Left ventricle myocardium inferior (tissue), 1 donor: ENCODE measurements around the gene LDLRAD4. TPM values are rescaled to one million over a fixed set of nuclear protein-coding genes. Genes with fewer than 3 reads are reported as not detected.

ENCODE experiments used
- DNase-seq: peaks from one replicate; pipeline ENCODE4 v3.0.0-alpha.2; 2020
- H3K27ac ChIP-seq: fragments of 200-600 bp; replicated peaks from 2 replicates; pipeline ENCODE4 v1.8.0; 2021
- H3K27me3 ChIP-seq: fragments of 200-600 bp; 2 replicates; pipeline ENCODE4 v1.8.0; 2021; ENCODE audit warnings: low read depth
- H3K36me3 ChIP-seq: fragments of 200-600 bp; 2 replicates; pipeline ENCODE4 v1.8.0; 2021
- H3K4me1 ChIP-seq: fragments of 200-600 bp; 2 replicates; pipeline ENCODE4 v1.8.0; 2021
- H3K4me3 ChIP-seq: fragments of 200-600 bp; 2 replicates; pipeline ENCODE4 v1.8.0; 2021; ENCODE audit warnings: mild to moderate bottlenecking, moderate library complexity
- H3K9me3 ChIP-seq: fragments of 200-600 bp; replicated peaks from 2 replicates; pipeline ENCODE4 v1.8.0; 2021
- intact Hi-C: fragments of 100-400 bp; cut with micrococcal nuclease; formaldehyde crosslinking; loops from one replicate; pipeline ENCODE4 v1.11.0; 2022
- total RNA-seq: library from RNA; stranded (reverse); fragmentation: NEBNext Ultra II Directional; extraction: Animal tissue kit (Norgen Biotek cat#: 25700); gene quantifications from one replicate; pipeline ENCODE4 v1.2.1, GENCODE V29; 2021
- TF ChIP-seq, protein P1 (sequence below): fragments of 200-600 bp; IDR thresholded peaks from 2 replicates; pipeline ENCODE4 v1.8.0; 2021; ENCODE audit warnings: antibody characterized with exemption, mild to moderate bottlenecking, borderline replicate concordance
- donor health status: DM: no; HTN: yes; CAD: no; lungs with severe emphysema.

Gene LDLRAD4
- total RNA-seq, 1 donor from 2014 or later: 43.3 TPM

DNA sequence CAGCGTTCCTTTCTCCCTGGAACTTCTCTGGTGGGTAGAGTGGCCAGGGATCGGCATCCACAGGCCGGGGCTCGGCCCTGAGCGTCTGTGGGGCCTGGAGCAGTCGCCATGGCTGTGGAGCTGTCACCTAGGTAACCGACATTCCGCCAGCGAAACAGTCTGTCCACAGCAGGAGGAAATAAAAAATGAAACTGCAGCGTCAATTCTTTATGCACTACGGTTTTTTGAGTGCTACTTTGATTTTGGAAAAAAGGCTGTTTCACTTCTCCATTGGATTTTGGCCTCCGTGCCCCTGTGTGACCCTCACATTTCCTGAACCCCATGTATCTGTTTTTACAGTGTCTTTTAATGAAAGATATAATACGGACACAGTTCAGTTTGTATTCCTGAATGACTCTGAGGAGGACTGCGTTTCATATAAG is 163.4 kb downstream of the LDLRAD4 start:
- Histone ChIP-seq H3K9me3 (no peaks in the 10 kb centered on the region), H3K27ac (peak overlapping the region; percentile 87), H3K27me3 (no peaks in the 10 kb centered on the region), H3K36me3 (no peaks in the 10 kb centered on the region), H3K4me3 (peak overlapping the region; percentile 55), H3K4me1 (peaks cover 71% of the 10 kb centered on the region)
- TF ChIP-seq, protein P1, sequence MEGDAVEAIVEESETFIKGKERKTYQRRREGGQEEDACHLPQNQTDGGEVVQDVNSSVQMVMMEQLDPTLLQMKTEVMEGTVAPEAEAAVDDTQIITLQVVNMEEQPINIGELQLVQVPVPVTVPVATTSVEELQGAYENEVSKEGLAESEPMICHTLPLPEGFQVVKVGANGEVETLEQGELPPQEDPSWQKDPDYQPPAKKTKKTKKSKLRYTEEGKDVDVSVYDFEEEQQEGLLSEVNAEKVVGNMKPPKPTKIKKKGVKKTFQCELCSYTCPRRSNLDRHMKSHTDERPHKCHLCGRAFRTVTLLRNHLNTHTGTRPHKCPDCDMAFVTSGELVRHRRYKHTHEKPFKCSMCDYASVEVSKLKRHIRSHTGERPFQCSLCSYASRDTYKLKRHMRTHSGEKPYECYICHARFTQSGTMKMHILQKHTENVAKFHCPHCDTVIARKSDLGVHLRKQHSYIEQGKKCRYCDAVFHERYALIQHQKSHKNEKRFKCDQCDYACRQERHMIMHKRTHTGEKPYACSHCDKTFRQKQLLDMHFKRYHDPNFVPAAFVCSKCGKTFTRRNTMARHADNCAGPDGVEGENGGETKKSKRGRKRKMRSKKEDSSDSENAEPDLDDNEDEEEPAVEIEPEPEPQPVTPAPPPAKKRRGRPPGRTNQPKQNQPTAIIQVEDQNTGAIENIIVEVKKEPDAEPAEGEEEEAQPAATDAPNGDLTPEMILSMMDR: no peak
- DNase-seq: peak; percentile 70
- intact Hi-C loops: loop anchor here (5.0 to 10.0 kb wide), 2 partner anchors 73 to 160 kb away; no protein-coding TSS in a partner anchor

DNA sequence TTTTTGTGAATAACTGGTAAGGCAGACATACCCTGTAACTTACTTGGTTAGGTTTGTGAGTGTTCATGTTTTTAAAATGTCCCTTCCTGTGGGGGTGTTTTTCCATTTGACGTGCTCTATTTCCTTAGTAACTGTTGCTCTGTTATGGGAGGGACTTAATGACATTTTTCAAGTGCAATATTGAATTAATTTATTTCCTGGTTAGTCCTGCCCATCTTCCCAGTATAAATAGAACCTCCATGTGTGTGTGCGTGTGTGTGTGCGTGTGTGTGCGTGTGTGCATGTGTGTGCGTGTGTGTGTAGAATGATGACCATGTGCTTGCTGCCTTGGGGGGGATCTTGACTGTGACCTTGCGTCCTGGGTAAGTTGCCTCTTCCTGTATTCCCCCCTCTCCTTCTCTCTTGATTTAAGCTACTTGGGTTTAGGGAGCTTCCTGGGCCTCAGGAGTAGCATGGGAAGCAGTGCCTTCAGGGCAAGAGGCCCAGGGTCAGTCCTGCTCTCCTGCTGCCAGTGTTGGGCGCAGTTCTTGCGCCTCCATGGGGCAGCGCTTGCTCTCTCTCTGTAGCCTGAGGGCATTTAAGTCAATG is 163.9 kb downstream of the LDLRAD4 start:
- H3K27ac ChIP-seq: peak overlapping the region; percentile 87
- TF ChIP-seq, protein P1: no peak
- H3K36me3 ChIP-seq: no peaks in the 10 kb centered on the region
- peak overlapping the region; percentile 55 for H3K4me3 ChIP-seq
- H3K27me3 ChIP-seq: no peaks in the 10 kb centered on the region
- intact Hi-C loops: loop anchor here (5.0 to 10.0 kb wide), 2 partner anchors 72 to 160 kb away; no protein-coding TSS in a partner anchor
- DNase-seq: no peak
- no peaks in the 10 kb centered on the region for H3K9me3 ChIP-seq
- peaks cover 71% of the 10 kb centered on the region for H3K4me1 ChIP-seq

GRCh38 chr18:13382954-13383827 is 164.6 kb downstream of the LDLRAD4 start:
- Histone ChIP-seq H3K9me3 (no peaks in the 10 kb centered on the region), H3K4me1 (peaks cover 66% of the 10 kb centered on the region), H3K4me3 (peak overlapping the region; percentile 55), H3K36me3 (no peaks in the 10 kb centered on the region), H3K27me3 (no peaks in the 10 kb centered on the region), H3K27ac (peak overlapping the region; percentile 87)
- TF ChIP-seq, protein P1: no peak
- DNase-seq: no peak
- intact Hi-C loops: loop anchor here (5.0 to 10.0 kb wide), 2 partner anchors 72 to 161 kb away; no protein-coding TSS in a partner anchor

- peak overlapping the region; percentile 51 for H3K27ac ChIP-seq
- H3K36me3 ChIP-seq: no peaks in the 10 kb centered on the region
- H3K4me3 ChIP-seq: no peak overlapping the region
- DNase-seq: no peak
- intact Hi-C loops: loop anchor here (10.0 kb wide), 1 partner anchor 68 kb away; no protein-coding TSS in a partner anchor
- TF ChIP-seq, protein P1: no peak
- no peaks in the 10 kb centered on the region for H3K9me3 ChIP-seq
- H3K27me3 ChIP-seq: no peaks in the 10 kb centered on the region
- H3K4me1 ChIP-seq: peaks cover 55% of the 10 kb centered on the region
Observed at GRCh38 chr18:13386891-13387801, 168.6 kb downstream of the LDLRAD4 start.
